Measurements from ENCODE around the gene PTPN12.
A peak's percentile ranks its signal among the peaks of the same experiment; 100 is the strongest.

PTPN12 gene

GRCh38 chr7:77655356-77655755, 118.3 kb downstream of the PTPN12 start:
- DNase-seq (ENCODE audit: extremely low spot score, insufficient read length, low read depth), result no peak
- FAIRE-seq, result no peak

GRCh38 chr7:77655836-77656455, 118.9 kb downstream of the PTPN12 start:
- DNase-seq (ENCODE audit: extremely low spot score, insufficient read length, low read depth), result no peak
- no peak for FAIRE-seq

- no peak for FAIRE-seq
- no peak for DNase-seq (ENCODE audit: extremely low spot score, insufficient read length, low read depth)
Observed at GRCh38 chr7:77657427-77658224, 120.5 kb downstream of the PTPN12 start.

- FAIRE-seq, result no peak
- no peak for DNase-seq (ENCODE audit: extremely low spot score, insufficient read length, low read depth)
Observed at GRCh38 chr7:77658928-77659327, 121.8 kb downstream of the PTPN12 start.

- FAIRE-seq (no peak), DNase-seq (ENCODE audit: extremely low spot score, insufficient read length, low read depth) (no peak)
Observed at GRCh38 chr7:77661816-77662215, 124.7 kb downstream of the PTPN12 start.

GRCh38 chr7:77662869-77663268, 125.8 kb downstream of the PTPN12 start:
- DNase-seq (ENCODE audit: extremely low spot score, insufficient read length, low read depth) (no peak), FAIRE-seq (no peak)

- no peak for DNase-seq (ENCODE audit: extremely low spot score, insufficient read length, low read depth)
- no peak for FAIRE-seq
Observed at GRCh38 chr7:77664715-77665114, 127.6 kb downstream of the PTPN12 start.

- FAIRE-seq (no peak), DNase-seq (ENCODE audit: extremely low spot score, insufficient read length, low read depth) (no peak)
Observed at GRCh38 chr7:77665161-77665560, 128.1 kb downstream of the PTPN12 start.

GRCh38 chr7:77667459-77668086, 130.5 kb downstream of the PTPN12 start:
- FAIRE-seq, result no peak
- no peak for DNase-seq (ENCODE audit: extremely low spot score, insufficient read length, low read depth)

- no peak for DNase-seq (ENCODE audit: extremely low spot score, insufficient read length, low read depth)
- peak; percentile 31 for FAIRE-seq
Observed at GRCh38 chr7:77674878-77675277, 137.8 kb downstream of the PTPN12 start.

GRCh38 chr7:77679608-77680007, 142.5 kb downstream of the PTPN12 start:
- DNase-seq (ENCODE audit: extremely low spot score, insufficient read length, low read depth) (no peak), FAIRE-seq (no peak)

GRCh38 chr7:77680266-77680665, 143.2 kb downstream of the PTPN12 start:
- DNase-seq (ENCODE audit: extremely low spot score, insufficient read length, low read depth) (no peak), FAIRE-seq (no peak)

- no peak for FAIRE-seq
Observed at GRCh38 chr7:77684030-77684429, 146.9 kb downstream of the PTPN12 start.

GRCh38 chr7:77685233-77685632, 148.1 kb downstream of the PTPN12 start:
- FAIRE-seq (no peak), DNase-seq (ENCODE audit: extremely low spot score, insufficient read length, low read depth) (no peak)

More at GRCh38 chr7:77684030-77684429, 146.9 kb downstream of the PTPN12 start:
- no peak for DNase-seq (ENCODE audit: extremely low spot score, insufficient read length, low read depth)

GRCh38 chr7:77687100-77687746, 150.1 kb downstream of the PTPN12 start:
- FAIRE-seq, result no peak
- DNase-seq (ENCODE audit: extremely low spot score, insufficient read length, low read depth), result no peak

GRCh38 chr7:77687747-77688144, 150.7 kb downstream of the PTPN12 start:
- DNase-seq (ENCODE audit: extremely low spot score, insufficient read length, low read depth) (no peak), FAIRE-seq (no peak)

Data from GM18507 (cell line).